Measurements from ENCODE around the gene ICAM3. TPM values are rescaled to one million over a fixed set of nuclear protein-coding genes. Genes with fewer than 3 reads are reported as not detected.
A peak's percentile ranks its signal among the peaks of the same experiment; 100 is the strongest.

ICAM3 gene
- total RNA-seq, 1 experiment from 2014 or later: 8.3 TPM

DNA sequence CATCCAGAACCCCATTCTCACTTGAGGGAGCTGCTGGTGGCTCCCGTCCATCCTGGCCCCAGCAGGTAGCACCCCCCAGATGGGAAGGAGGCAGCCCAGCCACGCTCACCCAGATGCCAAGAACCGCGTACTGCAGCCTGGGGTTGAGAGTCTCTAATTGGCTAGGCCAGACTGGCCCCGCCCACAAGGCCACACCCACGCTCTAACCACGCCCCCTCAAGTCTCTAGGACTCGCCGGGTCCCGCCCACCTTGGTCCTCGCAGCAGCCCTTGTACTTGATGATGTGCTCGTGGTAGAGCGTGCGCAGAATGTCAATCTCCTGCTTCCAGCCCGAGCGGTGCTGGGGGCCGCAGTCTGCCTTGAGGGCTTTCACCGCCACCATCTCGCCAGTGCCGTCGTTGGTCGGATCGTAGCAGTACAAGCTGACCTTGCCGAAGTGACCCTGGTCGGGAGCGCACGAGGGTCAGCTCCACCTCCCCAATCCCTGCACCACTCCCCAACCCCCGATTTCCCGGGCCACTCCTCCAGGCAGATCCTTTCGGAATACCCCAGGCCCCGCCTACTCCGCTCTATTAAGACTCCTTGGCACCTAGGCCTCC, 14.5 kb upstream of the ICAM3 start:
- no peak overlapping the region for H2AFZ ChIP-seq (ENCODE audit: low read depth, low read length, poor library complexity, severe bottlenecking)
- CTCF ChIA-PET: no interaction called here
- DNase-seq (ENCODE audit: low read depth, low spot score) (peak; percentile 32), ATAC-seq (peak; percentile 90)
- intact Hi-C loops (cut with micrococcal nuclease): no loop called here
- H3K9ac ChIP-seq (ENCODE audit: low read length): no peak overlapping the region
- no peak overlapping the region for H3K4me3 ChIP-seq (replicated peaks in 1 of 2; ENCODE audit: low read depth in 1 of 2, low read length in 2 of 2)
- no peaks in the 10 kb centered on the region for H4K20me1 ChIP-seq (ENCODE audit: insufficient read depth)
- TF ChIP-seq JUND (IDR thresholded peaks at IDR 0.05) (no peak), TCF7L2 (IDR thresholded peaks at IDR 0.05; ENCODE audit: borderline replicate concordance, extremely low read depth, insufficient read depth, insufficient read length) (no peak), RAD21 (IDR thresholded peaks at IDR 0.05; ENCODE audit: low read depth) (no peak), EZH2phosphoT487 (IDR thresholded peaks at IDR 0.05; ENCODE audit: borderline replicate concordance) (no peak), SP1 (IDR thresholded peaks at IDR 0.05; ENCODE audit: low read depth) (no peak), ZNF274 (IDR thresholded peaks at IDR 0.05; ENCODE audit: low read depth, low read length) (no peak), POLR2AphosphoS5 (IDR thresholded peaks at IDR 0.05; ENCODE audit: low read depth, low read length) (no peak), EZH2 (IDR thresholded peaks at IDR 0.05) (no peak), YY1 (IDR thresholded peaks at IDR 0.05; ENCODE audit: extremely low read depth, insufficient replicate concordance, low read depth, low read length) (no peak), ZFX (IDR thresholded peaks at IDR 0.05) (no peak), CBX3 (IDR thresholded peaks at IDR 0.05; ENCODE audit: low read depth) (no peak), SIN3A (IDR thresholded peaks at IDR 0.05; ENCODE audit: low read depth) (no peak), EGR1 (IDR thresholded peaks at IDR 0.05; ENCODE audit: low read depth) (no peak), FOSL1 (IDR thresholded peaks at IDR 0.05; ENCODE audit: low read depth) (no peak)
- TF ChIP-seq, protein P1, sequence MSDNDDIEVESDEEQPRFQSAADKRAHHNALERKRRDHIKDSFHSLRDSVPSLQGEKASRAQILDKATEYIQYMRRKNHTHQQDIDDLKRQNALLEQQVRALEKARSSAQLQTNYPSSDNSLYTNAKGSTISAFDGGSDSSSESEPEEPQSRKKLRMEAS (IDR thresholded peaks at IDR 0.05): no peak
- TF ChIP-seq, protein P2, sequence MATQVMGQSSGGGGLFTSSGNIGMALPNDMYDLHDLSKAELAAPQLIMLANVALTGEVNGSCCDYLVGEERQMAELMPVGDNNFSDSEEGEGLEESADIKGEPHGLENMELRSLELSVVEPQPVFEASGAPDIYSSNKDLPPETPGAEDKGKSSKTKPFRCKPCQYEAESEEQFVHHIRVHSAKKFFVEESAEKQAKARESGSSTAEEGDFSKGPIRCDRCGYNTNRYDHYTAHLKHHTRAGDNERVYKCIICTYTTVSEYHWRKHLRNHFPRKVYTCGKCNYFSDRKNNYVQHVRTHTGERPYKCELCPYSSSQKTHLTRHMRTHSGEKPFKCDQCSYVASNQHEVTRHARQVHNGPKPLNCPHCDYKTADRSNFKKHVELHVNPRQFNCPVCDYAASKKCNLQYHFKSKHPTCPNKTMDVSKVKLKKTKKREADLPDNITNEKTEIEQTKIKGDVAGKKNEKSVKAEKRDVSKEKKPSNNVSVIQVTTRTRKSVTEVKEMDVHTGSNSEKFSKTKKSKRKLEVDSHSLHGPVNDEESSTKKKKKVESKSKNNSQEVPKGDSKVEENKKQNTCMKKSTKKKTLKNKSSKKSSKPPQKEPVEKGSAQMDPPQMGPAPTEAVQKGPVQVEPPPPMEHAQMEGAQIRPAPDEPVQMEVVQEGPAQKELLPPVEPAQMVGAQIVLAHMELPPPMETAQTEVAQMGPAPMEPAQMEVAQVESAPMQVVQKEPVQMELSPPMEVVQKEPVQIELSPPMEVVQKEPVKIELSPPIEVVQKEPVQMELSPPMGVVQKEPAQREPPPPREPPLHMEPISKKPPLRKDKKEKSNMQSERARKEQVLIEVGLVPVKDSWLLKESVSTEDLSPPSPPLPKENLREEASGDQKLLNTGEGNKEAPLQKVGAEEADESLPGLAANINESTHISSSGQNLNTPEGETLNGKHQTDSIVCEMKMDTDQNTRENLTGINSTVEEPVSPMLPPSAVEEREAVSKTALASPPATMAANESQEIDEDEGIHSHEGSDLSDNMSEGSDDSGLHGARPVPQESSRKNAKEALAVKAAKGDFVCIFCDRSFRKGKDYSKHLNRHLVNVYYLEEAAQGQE (IDR thresholded peaks at IDR 0.05; ENCODE audit: low read depth): no peak
- TF ChIP-seq, protein P3, sequence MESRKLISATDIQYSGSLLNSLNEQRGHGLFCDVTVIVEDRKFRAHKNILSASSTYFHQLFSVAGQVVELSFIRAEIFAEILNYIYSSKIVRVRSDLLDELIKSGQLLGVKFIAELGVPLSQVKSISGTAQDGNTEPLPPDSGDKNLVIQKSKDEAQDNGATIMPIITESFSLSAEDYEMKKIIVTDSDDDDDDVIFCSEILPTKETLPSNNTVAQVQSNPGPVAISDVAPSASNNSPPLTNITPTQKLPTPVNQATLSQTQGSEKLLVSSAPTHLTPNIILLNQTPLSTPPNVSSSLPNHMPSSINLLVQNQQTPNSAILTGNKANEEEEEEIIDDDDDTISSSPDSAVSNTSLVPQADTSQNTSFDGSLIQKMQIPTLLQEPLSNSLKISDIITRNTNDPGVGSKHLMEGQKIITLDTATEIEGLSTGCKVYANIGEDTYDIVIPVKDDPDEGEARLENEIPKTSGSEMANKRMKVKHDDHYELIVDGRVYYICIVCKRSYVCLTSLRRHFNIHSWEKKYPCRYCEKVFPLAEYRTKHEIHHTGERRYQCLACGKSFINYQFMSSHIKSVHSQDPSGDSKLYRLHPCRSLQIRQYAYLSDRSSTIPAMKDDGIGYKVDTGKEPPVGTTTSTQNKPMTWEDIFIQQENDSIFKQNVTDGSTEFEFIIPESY (IDR thresholded peaks at IDR 0.05; ENCODE audit: extremely low read depth, insufficient replicate concordance, low read length): no peak
- no TSS peak for BruUV-seq (replicated peaks)
- H3K9me2 ChIP-seq (ENCODE audit: insufficient read depth): no peaks in the 10 kb centered on the region
- no peak overlapping the region for H3K4me2 ChIP-seq (ENCODE audit: low read length)
- H3K27me3 ChIP-seq (ENCODE audit: insufficient read depth, low read length): no peaks in the 10 kb centered on the region
- H3K79me2 ChIP-seq (ENCODE audit: insufficient read depth, low read length): no peaks in the 10 kb centered on the region
- POLR2A ChIA-PET: interaction anchor here (0.6 kb wide), 2 partner anchors 13 to 748 kb away, joined by 3 read pairs; no protein-coding TSS in a partner anchor
- RAD21 ChIA-PET (ENCODE audit: low non-redundant PET in 1 of 2, low total read pairs in 2 of 2, uncharacterized antibody in 2 of 2, unreplicated experiment in 2 of 2): no interaction called here
- H3K27ac ChIP-seq (ENCODE audit: low read depth, low read length): no peak overlapping the region
- H3K9me3 ChIP-seq (ENCODE audit: control insufficient read depth in 1 of 2, insufficient read depth in 1 of 2, low read depth in 1 of 2, low read length in 2 of 2): no peaks in the 10 kb centered on the region
- H3K4me1 ChIP-seq (ENCODE audit: control insufficient read depth in 1 of 2, insufficient read depth in 2 of 2, low read length in 2 of 2): no peaks in the 10 kb centered on the region; a peak in 1 of 4 replicates
- peaks cover 3 to 14% of the 10 kb centered on the region in 2 experiments; a peak in 3 of 4 replicates for H3K36me3 ChIP-seq (ENCODE audit: control insufficient read depth in 1 of 2, insufficient read depth in 2 of 2, low read length in 2 of 2)
